NB4 (cell line): Measurements from ENCODE around the gene MRPL42.

Source experiments
- CTCF ChIP-seq: IDR thresholded peaks from one replicate; pipeline ENCODE4 v1.5.1; 2012; ENCODE audit warnings: low read depth, low read length
- MYC ChIP-seq: IDR thresholded peaks from 2 replicates; pipeline ENCODE4 v1.6.1; 2011; ENCODE audit warnings: low read depth, low read length

DNA sequence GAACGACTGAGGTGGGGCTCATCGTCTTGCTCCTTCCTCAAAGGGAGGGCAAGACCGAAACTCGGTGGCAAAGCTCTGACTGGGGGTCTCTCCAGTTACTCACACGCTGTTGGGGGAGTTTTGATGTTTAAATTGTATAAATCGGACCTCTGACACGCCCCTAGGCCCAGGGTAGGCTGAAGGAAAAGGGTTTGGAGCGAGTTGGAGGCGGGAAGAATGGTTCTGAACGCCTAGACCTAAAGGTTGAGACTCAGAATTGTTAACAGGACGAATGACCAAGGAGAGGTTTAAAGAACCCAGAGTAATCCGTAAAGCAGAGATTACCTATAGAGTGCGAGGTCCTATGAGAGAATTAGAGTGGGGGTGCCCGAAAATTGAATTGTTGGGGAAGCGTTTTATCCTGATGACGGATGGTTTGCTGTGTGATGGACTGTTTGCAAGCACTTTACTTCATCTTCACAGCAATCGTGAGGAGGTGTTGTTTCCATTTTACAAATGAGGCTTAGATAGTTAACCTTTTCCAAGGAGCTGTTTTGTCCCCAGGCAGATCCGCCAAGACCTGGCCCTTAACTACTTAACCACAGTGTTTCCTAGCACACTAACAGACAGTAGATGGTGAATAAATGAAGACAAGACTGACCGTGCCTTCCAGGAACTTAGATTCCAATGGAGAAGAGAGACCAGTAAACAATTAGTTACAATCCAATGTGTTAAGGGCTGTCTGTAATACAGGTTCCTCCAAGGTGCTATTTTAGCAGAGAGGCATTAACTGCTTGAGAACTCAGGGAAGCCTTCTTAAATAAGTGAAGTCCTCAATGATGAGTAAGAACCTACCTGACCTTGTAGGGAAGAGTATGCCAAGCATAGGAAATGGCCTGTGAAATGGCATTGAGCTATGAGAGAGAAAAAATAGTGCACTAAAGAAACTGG lies 24.6 kb upstream of the MRPL42 start:
- no peak for TF ChIP-seq MYC
- TF ChIP-seq CTCF: no peak
